HL-60 (cell line): Measurements from ENCODE around the gene NACC2.

ENCODE experiments used
- CTCF ChIP-seq: IDR thresholded peaks from one replicate; pipeline ENCODE4 v1.5.1; 2011; ENCODE audit warnings: low read length, control low read depth, inconsistent platforms; ENCODE audit not compliant: insufficient read depth
- GABPA ChIP-seq: IDR thresholded peaks from 2 replicates; pipeline ENCODE4 v1.6.1; 2012; ENCODE audit warnings: low read depth
- TF ChIP-seq, protein P1 (sequence below): IDR thresholded peaks from 2 replicates; pipeline ENCODE4 v1.6.1; 2012; ENCODE audit warnings: low read depth; ENCODE audit not compliant: insufficient replicate concordance

DNA sequence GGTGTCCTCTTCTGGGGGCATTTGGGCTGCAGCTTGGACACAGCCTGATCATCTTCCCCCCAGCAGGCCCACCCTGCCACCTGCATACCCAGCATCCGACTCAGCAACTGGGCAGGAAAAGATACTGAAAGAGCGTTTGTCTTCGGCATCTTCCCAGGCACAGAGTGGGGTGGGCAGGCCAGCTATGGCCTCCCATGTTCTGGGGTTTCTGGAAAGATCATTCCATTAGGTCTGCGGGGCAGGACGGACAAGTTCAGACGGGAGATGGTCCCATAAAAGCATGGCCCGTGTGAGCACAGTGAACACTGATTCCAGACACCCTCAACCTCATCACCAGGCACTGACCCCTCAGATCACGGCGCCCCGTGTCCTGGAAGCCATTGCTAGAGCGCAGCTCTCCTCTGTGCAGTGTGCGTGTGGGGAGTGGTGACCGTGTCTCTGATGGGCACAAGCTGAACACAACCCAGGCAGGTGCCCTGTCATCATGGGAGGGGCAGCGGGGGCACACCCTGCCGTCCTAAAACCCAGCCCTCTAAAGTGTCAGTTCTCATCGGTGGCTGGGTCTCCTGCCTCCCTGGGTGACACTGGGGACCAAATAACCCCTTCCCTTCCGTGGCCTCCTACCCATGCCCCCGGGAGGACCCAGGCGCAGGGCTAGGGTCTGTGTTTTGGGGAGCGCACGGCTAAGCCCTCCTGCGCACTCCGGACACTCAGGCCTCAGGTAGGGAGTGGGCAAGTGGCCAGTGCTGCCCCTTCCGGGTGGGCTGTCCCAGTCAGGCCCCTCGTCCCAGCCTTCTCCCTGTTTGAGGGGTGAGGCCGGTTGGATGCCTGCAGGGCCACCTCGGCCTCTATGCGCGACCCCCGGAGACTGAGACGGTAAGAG, 36.8 kb upstream of the NACC2 start:
- TF ChIP-seq, protein P1, sequence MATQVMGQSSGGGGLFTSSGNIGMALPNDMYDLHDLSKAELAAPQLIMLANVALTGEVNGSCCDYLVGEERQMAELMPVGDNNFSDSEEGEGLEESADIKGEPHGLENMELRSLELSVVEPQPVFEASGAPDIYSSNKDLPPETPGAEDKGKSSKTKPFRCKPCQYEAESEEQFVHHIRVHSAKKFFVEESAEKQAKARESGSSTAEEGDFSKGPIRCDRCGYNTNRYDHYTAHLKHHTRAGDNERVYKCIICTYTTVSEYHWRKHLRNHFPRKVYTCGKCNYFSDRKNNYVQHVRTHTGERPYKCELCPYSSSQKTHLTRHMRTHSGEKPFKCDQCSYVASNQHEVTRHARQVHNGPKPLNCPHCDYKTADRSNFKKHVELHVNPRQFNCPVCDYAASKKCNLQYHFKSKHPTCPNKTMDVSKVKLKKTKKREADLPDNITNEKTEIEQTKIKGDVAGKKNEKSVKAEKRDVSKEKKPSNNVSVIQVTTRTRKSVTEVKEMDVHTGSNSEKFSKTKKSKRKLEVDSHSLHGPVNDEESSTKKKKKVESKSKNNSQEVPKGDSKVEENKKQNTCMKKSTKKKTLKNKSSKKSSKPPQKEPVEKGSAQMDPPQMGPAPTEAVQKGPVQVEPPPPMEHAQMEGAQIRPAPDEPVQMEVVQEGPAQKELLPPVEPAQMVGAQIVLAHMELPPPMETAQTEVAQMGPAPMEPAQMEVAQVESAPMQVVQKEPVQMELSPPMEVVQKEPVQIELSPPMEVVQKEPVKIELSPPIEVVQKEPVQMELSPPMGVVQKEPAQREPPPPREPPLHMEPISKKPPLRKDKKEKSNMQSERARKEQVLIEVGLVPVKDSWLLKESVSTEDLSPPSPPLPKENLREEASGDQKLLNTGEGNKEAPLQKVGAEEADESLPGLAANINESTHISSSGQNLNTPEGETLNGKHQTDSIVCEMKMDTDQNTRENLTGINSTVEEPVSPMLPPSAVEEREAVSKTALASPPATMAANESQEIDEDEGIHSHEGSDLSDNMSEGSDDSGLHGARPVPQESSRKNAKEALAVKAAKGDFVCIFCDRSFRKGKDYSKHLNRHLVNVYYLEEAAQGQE, result no peak
- TF ChIP-seq CTCF (no peak), GABPA (no peak)
